Measurements from ENCODE around the gene KRTAP12-3. TPM values are rescaled to one million over a fixed set of nuclear protein-coding genes. Genes with fewer than 3 reads are reported as not detected.

KRTAP12-3 gene
- polyA plus RNA-seq, 3 donors = not detected

DNA sequence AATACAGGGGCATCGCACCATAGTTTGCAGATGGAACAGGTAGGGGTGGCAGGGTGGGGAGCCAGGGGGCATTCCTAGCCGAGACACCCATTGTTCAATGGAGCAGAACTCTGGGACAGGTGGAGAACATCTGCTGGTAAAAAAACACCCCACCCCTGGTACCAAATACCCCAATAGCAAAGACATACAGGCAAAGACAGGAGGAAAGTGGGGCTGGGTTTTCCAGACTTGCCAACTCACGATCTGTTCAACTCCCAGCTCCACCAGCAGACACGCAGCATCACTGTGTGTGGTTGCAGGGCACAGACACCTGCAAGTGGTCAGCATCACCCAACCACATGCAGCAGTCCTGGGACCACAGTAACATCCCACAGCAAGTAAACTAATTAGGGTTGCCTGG is 46.2 kb upstream of the KRTAP12-3 start:
- TF ChIP-seq, protein P1, sequence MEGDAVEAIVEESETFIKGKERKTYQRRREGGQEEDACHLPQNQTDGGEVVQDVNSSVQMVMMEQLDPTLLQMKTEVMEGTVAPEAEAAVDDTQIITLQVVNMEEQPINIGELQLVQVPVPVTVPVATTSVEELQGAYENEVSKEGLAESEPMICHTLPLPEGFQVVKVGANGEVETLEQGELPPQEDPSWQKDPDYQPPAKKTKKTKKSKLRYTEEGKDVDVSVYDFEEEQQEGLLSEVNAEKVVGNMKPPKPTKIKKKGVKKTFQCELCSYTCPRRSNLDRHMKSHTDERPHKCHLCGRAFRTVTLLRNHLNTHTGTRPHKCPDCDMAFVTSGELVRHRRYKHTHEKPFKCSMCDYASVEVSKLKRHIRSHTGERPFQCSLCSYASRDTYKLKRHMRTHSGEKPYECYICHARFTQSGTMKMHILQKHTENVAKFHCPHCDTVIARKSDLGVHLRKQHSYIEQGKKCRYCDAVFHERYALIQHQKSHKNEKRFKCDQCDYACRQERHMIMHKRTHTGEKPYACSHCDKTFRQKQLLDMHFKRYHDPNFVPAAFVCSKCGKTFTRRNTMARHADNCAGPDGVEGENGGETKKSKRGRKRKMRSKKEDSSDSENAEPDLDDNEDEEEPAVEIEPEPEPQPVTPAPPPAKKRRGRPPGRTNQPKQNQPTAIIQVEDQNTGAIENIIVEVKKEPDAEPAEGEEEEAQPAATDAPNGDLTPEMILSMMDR (IDR thresholded peaks at IDR 0.05) = no peak
- H3K36me3 Mint-ChIP-seq = no peaks in the 10 kb centered on the region
- Histone ChIP-seq H4K20me1 (ENCODE audit: insufficient read depth, low read length) (no peaks in the 10 kb centered on the region), H3K4me1 (ENCODE audit: control insufficient read depth in 1 of 2, insufficient read depth in 2 of 2, low read length in 2 of 2) (no peaks in the 10 kb centered on the region), H3K27ac (ENCODE audit: low read depth in 1 of 2, low read length in 2 of 2) (no peak overlapping the region), H3K79me2 (ENCODE audit: insufficient read depth, low read length) (no peaks in the 10 kb centered on the region), H3K9ac (ENCODE audit: insufficient read depth, low read length, poor library complexity, severe bottlenecking) (no peak overlapping the region), H3K36me3 (replicated peaks in 1 of 2; ENCODE audit: control insufficient read depth in 1 of 2, insufficient read depth in 2 of 2, low read length in 2 of 2) (no peaks in the 10 kb centered on the region), H3K4me2 (replicated peaks; ENCODE audit: extremely low read depth, low read length, poor library complexity, severe bottlenecking) (no peak overlapping the region), H3K9me3 (replicated peaks in 1 of 2; ENCODE audit: control insufficient read depth in 1 of 2, insufficient read depth in 1 of 2, low read length in 2 of 2) (peaks cover 19 to 25% of the 10 kb centered on the region in 2 donors), H3K4me3 (replicated peaks in 1 of 3; ENCODE audit: low read depth in 2 of 3, low read length in 3 of 3) (no peak overlapping the region), H3K27me3 (ENCODE audit: control insufficient read depth in 2 of 2, insufficient read depth in 2 of 2, low read length in 2 of 2) (no peaks in the 10 kb centered on the region), H2AFZ (ENCODE audit: insufficient read depth, low read depth, low read length, poor library complexity, severe bottlenecking) (no peak overlapping the region)
- no peak for DNase-seq
- intact Hi-C loops (cut with micrococcal nuclease) = no loop called here
- peaks cover 22 to 37% (median 31%) of the 10 kb centered on the region in 7 donors for H3K9me3 Mint-ChIP-seq
- no peak overlapping the region for H3K4me3 Mint-ChIP-seq
- WGBS (ENCODE audit: insufficient coverage) = no CpG with 5 or more reads among the region's 4 CpGs
- H3K4me1 Mint-ChIP-seq = no peaks in the 10 kb centered on the region
- H3K27ac Mint-ChIP-seq = no peak overlapping the region
- H3K27me3 Mint-ChIP-seq (ENCODE audit: low read depth in 3 of 3) = peaks cover 3 to 9% (median 3%) of the 10 kb centered on the region in 3 donors

DNA sequence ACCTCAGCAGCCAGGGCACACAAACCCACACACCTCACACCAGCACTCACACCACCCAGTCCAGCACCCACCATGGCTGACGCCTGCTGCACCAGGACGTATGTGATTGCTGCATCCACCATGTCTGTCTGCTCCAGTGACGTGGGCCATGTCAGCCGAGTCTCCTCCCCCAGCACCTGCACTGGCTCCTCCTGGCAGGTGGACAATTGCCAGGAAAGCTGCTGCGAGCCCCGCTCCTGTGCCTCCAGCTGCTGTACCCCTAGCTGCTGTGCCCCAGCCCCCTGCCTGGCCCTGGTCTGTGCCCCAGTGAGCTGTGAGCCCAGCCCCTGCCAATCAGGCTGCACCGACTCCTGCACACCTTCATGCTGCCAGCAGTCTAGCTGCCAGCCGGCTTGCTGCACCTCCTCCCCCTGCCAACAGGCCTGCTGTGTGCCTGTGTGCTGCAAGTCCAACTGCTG is 45.7 kb upstream of the KRTAP12-3 start, which contains the start of gene KRTAP10-8:
TSS of gene KRTAP10-8 (plus strand) at position 51 of the 458 bp plus-strand sequence. CDS start at position 73, 22 bp downstream.
- H3K27me3 Mint-ChIP-seq (ENCODE audit: low read depth in 3 of 3) = peaks cover 0 to 9% (median 3%) of the 10 kb centered on the region in 3 donors
- H3K4me3 ChIP-seq (replicated peaks in 1 of 3; ENCODE audit: low read depth in 2 of 3, low read length in 3 of 3) = no peak within 1 kb of the TSS
- WGBS (ENCODE audit: insufficient coverage) = 97% methylated on average over 8 of the region's 8 CpGs
- H3K9ac ChIP-seq (ENCODE audit: insufficient read depth, low read length, poor library complexity, severe bottlenecking) = no peak within 1 kb of the TSS
- H3K79me2 ChIP-seq (ENCODE audit: insufficient read depth, low read length) = no peaks in the 10 kb centered on the region
- H3K4me3 Mint-ChIP-seq = no peak within 1 kb of the TSS
- H3K27ac Mint-ChIP-seq = no peak within 1 kb of the TSS
- intact Hi-C loops (cut with micrococcal nuclease) = no loop called here
- peaks cover 20 to 37% (median 31%) of the 10 kb centered on the region in 7 donors for H3K9me3 Mint-ChIP-seq
- no peak within 1 kb of the TSS for H3K27ac ChIP-seq (ENCODE audit: low read depth in 1 of 2, low read length in 2 of 2)
- no peaks in the 10 kb centered on the region for H3K36me3 ChIP-seq (replicated peaks in 1 of 2; ENCODE audit: control insufficient read depth in 1 of 2, insufficient read depth in 2 of 2, low read length in 2 of 2)
- TF ChIP-seq, protein P1 (IDR thresholded peaks at IDR 0.05) = no peak
- no peaks in the 10 kb centered on the region for H3K27me3 ChIP-seq (ENCODE audit: control insufficient read depth in 2 of 2, insufficient read depth in 2 of 2, low read length in 2 of 2)
- H3K9me3 ChIP-seq (replicated peaks in 1 of 2; ENCODE audit: control insufficient read depth in 1 of 2, insufficient read depth in 1 of 2, low read length in 2 of 2) = peaks cover 19 to 25% of the 10 kb centered on the region in 2 donors
- H2AFZ ChIP-seq (ENCODE audit: insufficient read depth, low read depth, low read length, poor library complexity, severe bottlenecking) = no peak within 1 kb of the TSS
- no peak within 1 kb of the TSS for H3K4me2 ChIP-seq (replicated peaks; ENCODE audit: extremely low read depth, low read length, poor library complexity, severe bottlenecking)
- no peaks in the 10 kb centered on the region for H4K20me1 ChIP-seq (ENCODE audit: insufficient read depth, low read length)
- no peaks in the 10 kb centered on the region for H3K4me1 Mint-ChIP-seq
- no peak for DNase-seq
- no peaks in the 10 kb centered on the region for H3K36me3 Mint-ChIP-seq
- H3K4me1 ChIP-seq (ENCODE audit: control insufficient read depth in 1 of 2, insufficient read depth in 2 of 2, low read length in 2 of 2) = no peaks in the 10 kb centered on the region
